Measurements from ENCODE around the gene CHMP4A.
"Not testable (repeated sequence)": the region's sequence is repeated elsewhere in the genome, so short reads cannot be mapped to it uniquely, and the experiment has no call there.

Gene CHMP4A

GRCh38 chr14:24246765-24247212 lies 33.5 kb upstream of the CHMP4A start:
- DNase-seq (ENCODE audit: low spot score) = no peak

- not testable (repeated sequence) for DNase-seq (ENCODE audit: low spot score)
Observed at GRCh38 chr14:24245350-24245749, 32.1 kb upstream of the CHMP4A start.

GRCh38 chr14:24243336-24243836 lies 30.1 kb upstream of the CHMP4A start:
- DNase-seq (ENCODE audit: low spot score) = peak; percentile 23

- no peak for DNase-seq (ENCODE audit: low spot score)
Observed at GRCh38 chr14:24241829-24242443, 28.6 kb upstream of the CHMP4A start.

- DNase-seq (ENCODE audit: low spot score) = no peak
Observed at GRCh38 chr14:24240110-24240918, 27.0 kb upstream of the CHMP4A start.

- DNase-seq (ENCODE audit: low spot score) = no peak
Observed at GRCh38 chr14:24238527-24239037, 25.3 kb upstream of the CHMP4A start.

- DNase-seq (ENCODE audit: low spot score) = no peak
Observed at GRCh38 chr14:24238123-24238522, 24.8 kb upstream of the CHMP4A start.

- DNase-seq (ENCODE audit: low spot score) = no peak
Observed at GRCh38 chr14:24237463-24237955, 24.2 kb upstream of the CHMP4A start.

- no peak for DNase-seq (ENCODE audit: low spot score)
Observed at GRCh38 chr14:24236689-24237462, 23.6 kb upstream of the CHMP4A start.

- DNase-seq (ENCODE audit: low spot score) = no peak
Observed at GRCh38 chr14:24235804-24236688, 22.8 kb upstream of the CHMP4A start.

- no peak for DNase-seq (ENCODE audit: low spot score)
Observed at GRCh38 chr14:24234095-24235005, 21.1 kb upstream of the CHMP4A start.

GRCh38 chr14:24233538-24233866 lies 20.2 kb upstream of the CHMP4A start:
- no peak for DNase-seq (ENCODE audit: low spot score)

GRCh38 chr14:24232645-24233537 lies 19.6 kb upstream of the CHMP4A start, which contains the start of gene GMPR2:
Gene GMPR2, plus strand, starts transcription at chr14:24232929. Its CDS starts 325 bp downstream, at chr14:24233254.
- no peak for DNase-seq (ENCODE audit: low spot score)

GRCh38 chr14:24232121-24232644 lies 18.9 kb upstream of the CHMP4A start, which contains the start of gene NEDD8:
Gene NEDD8, minus strand, starts transcription at chr14:24232367. Its CDS starts 100 bp downstream, at chr14:24232267.
- DNase-seq (ENCODE audit: low spot score) = peak; percentile 95

- no peak for DNase-seq (ENCODE audit: low spot score)
Observed at GRCh38 chr14:24231263-24232120, 18.2 kb upstream of the CHMP4A start.

- DNase-seq (ENCODE audit: low spot score) = no peak
Observed at GRCh38 chr14:24228902-24229301, 15.6 kb upstream of the CHMP4A start.

- DNase-seq (ENCODE audit: low spot score) = no peak
Observed at GRCh38 chr14:24226473-24226872, 13.2 kb upstream of the CHMP4A start.

Data from pons (tissue), 1 donor.